Right ventricle myocardium inferior (tissue), 1 donor: ENCODE results near the gene ABCD4. TPM values are rescaled to one million over a fixed set of nuclear protein-coding genes. Genes with fewer than 3 reads are reported as not detected.

Experiments
- ATAC-seq: fragments of 200-7000 bp; cut with Tn5 transposase; one replicate; pipeline ENCODE4 v1.9.1; 2020; ENCODE audit warnings: mild to moderate bottlenecking, moderate library complexity
- DNase-seq: peaks from one replicate; pipeline ENCODE4 v3.0.0; 2021; ENCODE audit errors: missing footprints
- intact Hi-C: fragments of 100-400 bp; cut with DNase I; formaldehyde crosslinking; loops from one replicate; pipeline ENCODE4 v1.11.0; 2022
- total RNA-seq: library from RNA; stranded (reverse); fragmentation: NEBNext Ultra II Directional; extraction: Animal tissue kit (Norgen Biotek cat#: 25700); gene quantifications from one replicate; pipeline ENCODE4 v1.2.1, GENCODE V29; 2021
- donor health status: DM: no; HTN: yes; CAD: no; lungs with severe emphysema.

The ABCD4 gene
- total RNA-seq, 1 donor from 2014 or later: 20.8 TPM

DNA sequence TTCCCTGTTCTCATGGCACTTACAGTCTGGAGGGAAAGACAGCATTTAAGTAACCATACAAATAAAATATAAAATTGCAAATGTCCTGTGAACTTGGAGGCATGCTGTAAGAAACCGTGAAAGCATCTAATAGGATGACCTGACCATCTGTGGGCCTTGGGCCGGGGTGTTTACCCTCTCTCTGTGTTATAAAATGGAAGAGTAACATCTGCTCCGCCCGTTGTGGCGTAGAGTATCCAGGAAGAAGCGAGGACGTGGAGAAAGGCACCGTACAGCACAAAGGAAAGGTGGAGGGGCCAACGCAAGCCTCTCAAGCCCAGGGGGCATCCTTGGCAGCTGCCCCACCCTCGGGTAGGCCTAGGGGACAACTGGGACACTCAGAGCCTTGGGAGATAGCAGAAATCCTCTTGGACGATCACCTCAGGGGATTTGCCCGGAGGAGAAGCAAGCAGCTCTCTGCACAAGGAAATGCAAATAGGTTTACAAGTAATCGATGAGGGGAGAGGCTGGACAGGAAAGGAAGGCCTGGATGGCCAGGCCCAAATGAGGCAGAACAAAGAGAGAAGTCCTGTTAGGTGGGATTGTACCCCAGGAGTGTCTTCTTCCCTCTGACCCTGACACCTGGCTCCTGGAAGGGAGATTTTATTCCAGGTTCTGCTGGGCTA is 37.3 kb downstream of the ABCD4 start:
- no peak for ATAC-seq
- intact Hi-C loops: no loop called here
- no peak for DNase-seq

- intact Hi-C loops: loop anchor here (5.0 kb wide), 1 partner anchor 33 kb away; no protein-coding TSS in a partner anchor
- ATAC-seq: no peak
Measured at GRCh38 chr14:74263921-74264320, 38.8 kb downstream of the ABCD4 start.

DNA sequence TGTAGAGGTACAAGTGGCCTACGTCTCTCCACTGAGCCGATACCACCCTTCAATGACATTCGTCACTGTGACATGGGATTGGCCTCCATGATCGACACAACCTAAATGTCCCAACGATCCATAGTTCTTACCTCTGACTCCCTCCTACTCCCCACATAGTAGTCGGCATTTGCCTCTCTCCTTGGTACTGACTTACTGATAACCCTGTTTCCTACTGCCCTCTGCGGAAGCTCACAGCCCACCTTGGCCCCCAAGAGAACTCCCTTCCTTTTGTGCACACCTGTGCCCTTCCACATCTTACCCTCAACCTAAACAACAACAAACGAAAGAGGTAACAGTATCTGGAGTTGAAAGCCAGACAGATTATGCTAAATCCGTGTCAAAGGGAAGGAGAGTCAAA is 39.6 kb downstream of the ABCD4 start:
- DNase-seq (no peak), ATAC-seq (no peak)
- intact Hi-C loops: loop anchor here (5.0 kb wide), 1 partner anchor 34 kb away; no protein-coding TSS in a partner anchor

More at GRCh38 chr14:74263921-74264320, 38.8 kb downstream of the ABCD4 start:
- no peak for DNase-seq

GRCh38 chr14:74262076-74262475 is 40.7 kb downstream of the ABCD4 start:
- intact Hi-C loops: loop anchor here (5.0 kb wide), 1 partner anchor 35 kb away; no protein-coding TSS in a partner anchor
- no peak for DNase-seq

DNA sequence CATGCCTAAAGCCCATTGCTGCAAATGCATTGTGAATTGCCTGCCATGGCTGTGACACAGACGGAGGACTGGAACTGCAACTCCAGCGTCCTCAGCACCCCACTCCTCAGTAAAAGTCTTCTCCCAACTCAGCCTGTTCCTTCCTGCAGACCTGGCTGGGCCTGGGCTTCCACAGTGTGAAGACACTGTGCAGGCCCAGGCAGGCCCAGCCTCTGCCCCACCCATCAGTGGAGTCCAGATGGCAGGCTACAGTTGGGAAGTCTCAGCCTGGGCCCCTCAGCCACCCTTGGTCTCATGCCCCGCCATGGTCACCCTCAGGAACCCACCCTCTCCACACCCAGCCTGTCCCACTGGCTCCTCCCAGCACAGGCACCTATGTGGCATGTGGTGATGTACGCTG is 41.4 kb downstream of the ABCD4 start:
- ATAC-seq: no peak
- intact Hi-C loops: loop anchor here (5.0 kb wide), 1 partner anchor 36 kb away; no protein-coding TSS in a partner anchor
- no peak for DNase-seq

More at GRCh38 chr14:74262076-74262475, 40.7 kb downstream of the ABCD4 start:
- ATAC-seq: no peak

DNA sequence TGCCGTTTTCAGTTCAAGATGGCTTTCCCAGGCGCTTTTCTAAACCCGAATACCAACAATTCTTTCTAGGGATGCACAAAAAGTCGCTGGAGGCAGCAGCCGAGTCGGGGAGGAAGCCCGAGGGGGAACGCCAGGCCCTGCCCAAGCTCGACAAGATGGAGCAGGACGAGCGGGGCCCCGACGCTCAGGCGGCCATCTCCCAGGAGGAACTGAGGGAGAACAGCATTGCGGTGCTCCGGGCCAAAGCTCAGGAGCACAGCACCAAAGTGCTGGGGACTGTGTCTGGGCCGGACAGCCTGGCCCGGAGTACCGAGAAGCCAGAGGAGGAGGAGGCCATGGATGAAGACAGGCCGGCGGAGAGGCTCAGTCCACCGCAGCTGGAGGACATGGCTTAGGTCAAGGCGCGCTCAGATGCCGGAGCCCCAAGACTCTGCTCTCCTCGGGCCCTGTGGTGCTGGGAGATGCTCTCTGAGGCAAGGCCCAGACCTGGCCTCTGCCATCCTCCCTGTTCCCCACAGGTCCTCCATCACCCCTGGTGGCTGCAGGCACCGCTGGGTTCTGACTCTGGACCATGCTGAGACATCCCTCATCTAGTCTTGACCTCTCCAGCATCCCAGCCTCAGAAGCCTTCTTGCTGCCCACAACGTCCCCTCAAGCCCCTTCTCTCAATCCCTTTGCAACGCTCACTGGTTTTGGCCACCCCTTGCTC is 42.1 kb downstream of the ABCD4 start:
- DNase-seq (no peak), ATAC-seq (no peak)
- intact Hi-C loops: loop anchor here (5.0 kb wide), 1 partner anchor 37 kb away; no protein-coding TSS in a partner anchor

GRCh38 chr14:74259513-74259912 is 43.2 kb downstream of the ABCD4 start:
- no peak for DNase-seq
- no peak for ATAC-seq
- intact Hi-C loops: no loop called here

DNA sequence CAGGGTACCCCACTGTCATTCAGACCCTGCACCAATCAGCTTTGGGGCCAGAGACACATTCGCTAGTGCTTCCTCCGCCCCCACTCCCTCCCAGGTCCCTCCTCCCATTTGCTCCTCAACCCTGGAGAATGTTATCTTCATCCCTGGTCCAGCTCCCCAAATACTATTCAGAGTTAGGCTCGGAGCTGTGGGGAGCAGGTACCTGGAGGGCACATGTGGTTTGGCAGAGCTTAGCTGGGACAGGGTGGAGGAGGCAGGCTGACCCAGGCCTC is 44.0 kb downstream of the ABCD4 start:
- ATAC-seq (no peak), DNase-seq (no peak)
- intact Hi-C loops: no loop called here

GRCh38 chr14:74257941-74258763 is 44.6 kb downstream of the ABCD4 start:
- intact Hi-C loops: loop anchor here (2.0 kb wide), 1 partner anchor 143 kb away; no protein-coding TSS in a partner anchor
- ATAC-seq (no peak), DNase-seq (no peak)

- peak; percentile 80 for DNase-seq
- intact Hi-C loops: loop anchor here (2.0 kb wide), 1 partner anchor 143 kb away; no protein-coding TSS in a partner anchor
- peak; percentile 86 for ATAC-seq
Measured at GRCh38 chr14:74257078-74257940, 45.4 kb downstream of the ABCD4 start.

GRCh38 chr14:74255281-74255680 is 47.5 kb downstream of the ABCD4 start:
- DNase-seq: no peak
- ATAC-seq: no peak
- intact Hi-C loops: no loop called here

GRCh38 chr14:74249433-74250375 is 53.0 kb downstream of the ABCD4 start:
- DNase-seq: no peak
- intact Hi-C loops: loop anchor here (5.0 kb wide), 1 partner anchor 32 kb away; no protein-coding TSS in a partner anchor
- ATAC-seq: no peak

DNA sequence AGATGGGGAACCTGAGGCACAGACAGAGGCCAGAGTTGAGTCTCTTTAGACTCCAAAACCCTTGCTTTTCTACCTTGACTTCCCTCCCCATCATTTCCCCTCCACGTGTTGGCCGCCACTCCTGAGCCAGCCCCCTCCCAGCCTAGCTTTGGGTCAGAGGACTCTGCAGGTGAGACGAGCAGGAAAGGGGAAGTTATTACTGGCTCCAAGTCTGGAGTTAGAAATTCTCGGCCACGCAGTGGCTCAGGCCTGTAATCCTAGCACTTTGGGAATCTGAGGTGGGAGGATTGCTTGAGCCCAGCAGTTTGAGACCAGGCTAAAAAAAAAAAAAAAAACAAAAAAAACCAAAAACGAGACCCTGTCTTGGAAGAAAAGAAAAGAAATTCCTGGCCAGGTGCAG is 54.7 kb downstream of the ABCD4 start:
- intact Hi-C loops: no loop called here
- DNase-seq (no peak), ATAC-seq (no peak)

DNA sequence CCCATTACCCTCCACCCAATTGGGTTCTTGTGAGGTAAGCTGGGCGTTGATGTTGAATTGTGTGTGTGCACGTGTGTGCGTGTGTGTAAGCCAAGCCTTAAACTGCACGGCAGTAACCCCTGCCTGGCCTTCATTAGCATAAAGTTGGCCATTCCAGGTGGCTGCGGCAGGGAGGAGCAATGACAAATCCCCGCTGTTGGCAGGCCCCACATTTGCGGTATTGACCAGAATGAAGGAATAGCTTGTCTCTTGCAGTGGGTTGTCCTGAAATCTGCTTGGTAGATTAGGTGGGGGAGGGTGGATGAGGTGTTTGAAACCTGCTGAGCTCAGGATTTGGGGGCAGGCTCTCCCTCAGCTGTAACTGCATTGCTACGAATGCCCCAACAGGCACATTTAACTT is 56.2 kb downstream of the ABCD4 start:
- intact Hi-C loops: no loop called here
- ATAC-seq (no peak), DNase-seq (no peak)

DNA sequence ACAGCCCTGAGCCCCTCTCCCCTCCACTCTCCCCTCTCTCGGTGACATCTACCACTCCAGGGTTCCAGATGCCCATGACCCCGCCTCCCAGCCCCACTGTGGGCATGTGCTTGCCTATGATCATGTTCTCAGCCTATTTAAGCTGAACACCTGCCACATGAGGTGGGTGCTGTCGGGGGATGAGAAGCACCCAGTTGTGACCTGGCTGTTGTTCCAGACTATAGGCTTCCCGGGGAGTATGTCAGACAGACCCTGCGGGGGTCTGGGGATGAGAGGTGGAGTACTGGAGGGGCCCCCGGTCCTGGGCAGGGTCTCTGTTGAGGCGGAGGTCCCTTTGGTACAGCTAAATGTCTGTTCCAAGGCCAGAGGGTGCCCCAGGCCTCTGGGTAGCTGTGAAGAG is 57.4 kb downstream of the ABCD4 start:
- DNase-seq: no peak
- no peak for ATAC-seq
- intact Hi-C loops: no loop called here

GRCh38 chr14:74244115-74244514 is 58.6 kb downstream of the ABCD4 start:
- intact Hi-C loops: no loop called here
- no peak for DNase-seq

DNA sequence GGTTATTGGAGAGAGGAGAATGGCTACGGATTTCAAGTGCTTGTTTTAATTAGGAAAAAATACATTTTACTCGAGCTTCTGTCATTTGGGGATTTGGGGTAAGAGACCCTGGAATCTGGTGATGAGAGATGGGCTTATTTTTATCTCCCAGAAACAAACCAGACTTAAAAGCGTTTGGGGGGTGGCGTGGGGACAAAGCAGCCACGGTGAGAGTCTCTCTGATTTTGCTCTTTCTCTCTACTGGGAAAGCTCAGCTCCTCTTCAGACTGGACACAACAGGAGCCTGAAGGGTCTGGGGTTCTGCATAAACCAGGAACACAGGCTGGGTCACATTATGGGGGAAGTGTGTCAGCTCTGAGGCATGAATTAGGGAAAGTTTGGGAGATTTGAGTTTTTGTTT is 59.7 kb downstream of the ABCD4 start:
- ATAC-seq (no peak), DNase-seq (no peak)
- intact Hi-C loops: no loop called here

More at GRCh38 chr14:74244115-74244514, 58.6 kb downstream of the ABCD4 start:
- ATAC-seq: no peak

DNA sequence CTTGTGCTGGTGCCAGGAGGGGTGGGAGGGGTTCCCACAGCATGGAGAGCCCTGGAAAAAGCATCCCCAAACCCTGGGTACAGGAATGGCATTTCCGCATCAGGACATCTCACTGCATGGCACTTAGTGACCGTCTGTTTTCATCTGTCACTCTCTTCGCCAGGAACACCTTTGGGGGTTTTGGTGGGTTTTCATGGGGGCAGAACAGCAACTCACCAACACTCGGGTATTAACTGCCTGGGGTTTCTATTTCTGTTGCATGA is 60.0 kb downstream of the ABCD4 start:
- no peak for ATAC-seq

More for the DNA sequence above, 60.0 kb downstream of the ABCD4 start:
- intact Hi-C loops: no loop called here
- no peak for DNase-seq
